GM21526 (cell line): ENCODE measurements around the gene ARGLU1.
"Not testable (repeated sequence)": the region's sequence is repeated elsewhere in the genome, so short reads cannot be mapped to it uniquely, and the experiment has no call there.

Experiments
- ATAC-seq: cut with Tn5 transposase; IDR thresholded peaks from one replicate; pipeline ENCODE4 v1.9.1; 2021; ENCODE audit warnings: moderate library complexity; ENCODE audit not compliant: unreplicated experiment, low FRiP score

The ARGLU1 gene, protein sequence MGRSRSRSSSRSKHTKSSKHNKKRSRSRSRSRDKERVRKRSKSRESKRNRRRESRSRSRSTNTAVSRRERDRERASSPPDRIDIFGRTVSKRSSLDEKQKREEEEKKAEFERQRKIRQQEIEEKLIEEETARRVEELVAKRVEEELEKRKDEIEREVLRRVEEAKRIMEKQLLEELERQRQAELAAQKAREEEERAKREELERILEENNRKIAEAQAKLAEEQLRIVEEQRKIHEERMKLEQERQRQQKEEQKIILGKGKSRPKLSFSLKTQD

DNA sequence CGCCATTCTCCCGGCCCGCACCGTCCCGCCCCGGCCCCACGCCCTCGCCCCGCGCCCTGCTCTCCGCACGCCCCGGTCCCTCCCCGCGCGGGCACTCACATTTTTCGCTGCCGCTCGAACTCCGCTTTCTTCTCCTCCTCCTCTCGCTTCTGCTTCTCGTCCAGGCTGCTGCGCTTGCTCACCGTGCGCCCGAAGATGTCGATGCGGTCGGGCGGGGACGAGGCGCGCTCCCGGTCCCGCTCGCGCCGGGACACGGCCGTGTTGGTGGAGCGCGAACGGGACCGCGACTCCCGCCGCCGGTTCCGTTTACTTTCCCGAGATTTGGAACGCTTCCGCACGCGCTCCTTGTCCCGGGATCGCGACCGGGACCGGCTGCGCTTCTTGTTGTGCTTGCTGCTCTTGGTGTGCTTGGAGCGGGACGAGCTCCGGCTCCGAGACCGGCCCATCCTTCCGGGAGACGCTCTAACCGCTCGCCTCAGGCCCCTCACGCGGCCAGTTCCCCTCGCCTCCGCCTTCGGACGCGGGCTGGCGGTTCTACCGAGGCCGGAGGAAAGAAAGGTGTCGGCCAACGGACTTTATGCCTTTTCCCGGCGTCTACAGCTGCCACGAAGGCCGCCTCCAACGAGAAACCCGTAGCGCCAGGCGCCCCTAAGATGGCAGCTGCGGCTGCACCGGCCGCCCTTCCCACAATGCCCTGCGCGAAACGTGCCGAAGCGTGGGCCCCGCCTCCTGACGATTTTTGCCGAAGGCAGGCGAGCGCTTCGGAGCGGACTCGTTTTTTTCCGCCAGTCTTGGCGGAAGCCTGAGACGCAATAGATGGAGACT is at the start of gene ARGLU1:
TSS of gene ARGLU1 (minus strand) at position 664 of the 825 bp plus-strand sequence. CDS start at position 446, 218 bp downstream.
- peak; percentile 70 for ATAC-seq

DNA sequence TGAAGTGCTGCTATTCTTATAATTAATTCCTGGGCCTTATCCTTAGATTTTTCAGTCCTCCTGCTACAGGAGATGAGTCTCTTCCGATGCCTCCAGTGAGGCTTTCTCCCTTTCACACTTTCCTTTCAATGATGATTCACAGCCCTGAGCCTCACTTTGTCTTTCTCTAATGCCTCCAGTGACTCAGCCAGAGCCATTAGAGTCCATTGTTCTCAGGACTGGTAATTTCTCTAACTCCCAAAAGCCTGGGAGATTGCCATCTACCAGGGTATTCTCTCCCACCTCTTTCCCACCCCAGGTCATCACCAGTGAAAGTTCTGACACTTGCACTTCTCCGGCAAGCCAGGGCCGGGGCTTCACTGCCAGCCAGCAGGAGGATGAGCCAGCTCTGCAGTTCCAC is 49.6 kb upstream of the ARGLU1 start:
- ATAC-seq, result no peak

DNA sequence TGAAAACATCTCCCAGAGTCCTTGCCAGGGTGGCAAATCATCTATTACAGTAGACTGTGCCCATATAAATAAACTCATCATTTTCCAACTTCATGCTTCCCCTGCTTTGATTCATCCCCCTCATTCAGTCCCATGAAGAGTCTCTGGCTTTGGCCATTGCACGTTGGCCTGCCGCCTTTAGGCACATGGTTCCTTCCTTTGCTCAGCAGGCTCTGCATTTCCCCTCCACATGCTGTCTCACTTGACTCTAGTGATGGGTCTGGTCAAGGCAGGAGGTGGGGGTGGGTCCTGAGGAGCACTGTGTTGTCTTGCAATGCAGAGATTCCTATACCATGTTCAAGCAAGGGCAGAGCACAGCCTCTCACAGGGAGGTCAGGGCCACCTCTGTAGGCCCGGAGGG is 48.8 kb upstream of the ARGLU1 start:
- no peak for ATAC-seq

DNA sequence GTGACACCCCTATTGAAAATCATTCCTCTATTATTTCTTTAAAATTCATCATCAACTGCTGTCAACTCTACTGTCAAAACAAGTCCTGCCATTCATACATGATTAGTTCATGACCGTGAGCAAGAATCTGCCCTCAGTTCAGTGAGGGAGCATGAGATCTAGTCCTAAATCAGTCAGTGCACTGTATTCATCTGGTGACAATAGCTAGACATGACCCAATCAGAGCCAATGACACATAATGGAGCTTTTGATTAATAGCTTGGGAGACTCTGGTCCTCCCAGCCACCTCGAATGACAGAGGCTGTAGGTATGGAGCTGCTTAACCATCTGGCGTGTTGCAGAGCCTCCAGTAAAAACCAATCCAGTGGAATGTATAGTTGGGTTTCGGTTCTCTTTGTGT is 46.9 kb upstream of the ARGLU1 start:
- ATAC-seq, result no peak

DNA sequence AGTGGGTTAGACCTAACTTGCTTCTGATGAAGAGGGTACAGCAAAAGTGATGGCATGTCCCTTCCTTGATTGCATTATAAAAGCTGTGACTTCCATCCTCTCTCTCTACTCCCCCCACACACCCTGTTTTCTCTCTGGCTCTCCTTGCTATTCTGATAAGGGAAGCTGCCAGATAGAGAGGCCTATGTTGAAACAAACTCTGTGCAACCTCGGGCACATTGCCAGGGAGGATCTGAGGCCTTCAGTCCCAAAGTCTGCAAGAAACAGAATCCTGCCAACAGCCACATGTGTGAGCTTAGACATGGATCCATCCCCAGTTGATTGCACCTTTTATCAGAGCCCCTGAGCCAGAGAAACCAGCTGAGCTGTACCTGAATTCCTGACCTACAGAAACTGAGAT is 44.8 kb upstream of the ARGLU1 start:
- ATAC-seq, result no peak

DNA sequence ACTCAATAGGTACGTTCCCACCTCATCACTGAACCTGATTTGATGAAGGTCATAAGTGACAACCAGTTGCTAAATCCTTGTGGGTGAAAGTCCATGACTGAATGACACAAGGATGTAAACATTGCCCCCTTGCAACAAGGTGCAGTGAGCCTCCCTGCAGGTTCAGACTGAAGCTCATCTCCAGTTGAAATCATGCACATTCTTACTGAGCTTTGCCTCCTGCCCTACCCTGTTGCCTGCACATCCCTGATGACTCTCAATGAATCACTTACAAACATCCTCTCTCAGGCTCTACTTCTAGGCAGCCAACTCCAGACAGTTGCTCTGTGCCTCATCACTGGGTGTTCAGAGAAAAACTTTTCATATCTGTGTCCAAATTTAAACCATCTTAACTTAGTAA is 42.5 kb upstream of the ARGLU1 start:
- no peak for ATAC-seq

DNA sequence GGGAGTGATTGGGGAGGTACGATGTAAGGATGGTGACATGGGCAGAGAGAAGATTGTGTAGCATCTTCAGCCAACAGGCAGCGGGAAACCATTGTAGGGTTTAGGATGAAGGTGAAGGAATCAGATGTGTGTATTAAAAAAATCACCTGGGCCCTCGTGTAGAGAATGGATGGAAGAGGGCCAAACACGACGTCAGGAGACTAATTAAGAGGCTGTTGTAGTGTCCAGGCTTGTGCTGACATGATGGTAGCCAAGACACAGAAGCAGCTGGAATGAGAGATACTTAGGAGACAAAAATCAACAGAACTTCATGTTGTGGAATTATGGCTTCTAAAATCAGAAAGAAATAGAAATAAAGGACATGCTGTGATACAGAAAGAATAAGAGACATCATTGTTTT is 41.2 kb upstream of the ARGLU1 start:
- ATAC-seq, result no peak

DNA sequence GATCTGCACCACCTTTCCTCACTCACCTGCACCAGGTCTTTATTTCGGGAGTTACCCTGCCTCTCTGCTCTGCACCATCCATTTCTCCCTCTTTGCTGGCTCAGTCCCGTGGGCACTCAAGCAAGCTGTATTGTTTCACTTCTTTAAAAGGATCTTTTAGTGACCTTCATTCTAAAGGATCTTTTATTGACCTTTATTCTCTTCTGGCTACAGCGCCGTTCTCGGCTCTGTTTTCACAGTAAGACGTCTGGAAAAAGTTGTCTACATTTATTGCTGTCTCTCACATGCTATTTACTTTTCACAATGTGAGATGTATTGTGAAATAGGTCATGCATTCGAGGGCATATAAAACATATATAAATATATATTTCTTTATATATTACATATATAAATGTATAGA is 35.6 kb upstream of the ARGLU1 start:
- no peak for ATAC-seq

DNA sequence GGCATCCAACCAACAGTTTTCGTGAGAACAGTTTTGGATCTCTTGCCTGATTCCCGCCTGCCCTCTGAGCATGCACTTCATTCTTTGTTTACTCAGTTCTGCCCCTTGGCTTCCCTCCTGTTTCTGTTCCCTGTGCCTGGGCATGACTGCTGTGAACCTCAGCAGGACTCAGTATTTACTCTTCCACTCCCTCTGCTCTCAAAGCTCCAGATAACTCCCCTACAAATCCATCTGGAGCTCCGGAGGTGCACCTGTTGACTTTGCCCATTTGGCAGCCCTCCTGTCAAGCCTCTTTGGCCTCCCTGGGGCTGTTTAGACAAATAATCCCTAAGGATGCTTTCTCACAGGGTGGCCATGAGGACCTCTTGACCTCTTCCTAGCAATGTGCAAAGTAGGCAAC is 34.2 kb upstream of the ARGLU1 start:
- no peak for ATAC-seq

DNA sequence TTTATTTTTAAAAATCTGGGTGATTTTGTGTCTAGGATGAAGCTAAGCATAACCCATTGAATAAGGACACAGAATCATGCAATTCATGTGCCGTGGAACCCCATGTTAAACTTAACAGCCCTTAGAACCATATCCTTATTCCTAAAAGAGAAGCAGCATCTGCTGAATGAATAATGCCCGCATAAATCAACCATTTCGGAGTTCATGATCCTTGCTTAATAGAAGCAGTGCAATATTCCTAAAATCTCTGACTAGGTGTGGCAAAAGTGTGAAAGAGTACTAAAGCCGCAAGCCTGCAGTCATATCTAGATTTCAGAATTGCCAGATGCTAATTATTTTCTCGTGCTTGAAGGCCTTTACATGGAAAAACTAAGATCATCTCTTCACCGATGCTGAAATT is 33.6 kb upstream of the ARGLU1 start:
- ATAC-seq, result no peak

DNA sequence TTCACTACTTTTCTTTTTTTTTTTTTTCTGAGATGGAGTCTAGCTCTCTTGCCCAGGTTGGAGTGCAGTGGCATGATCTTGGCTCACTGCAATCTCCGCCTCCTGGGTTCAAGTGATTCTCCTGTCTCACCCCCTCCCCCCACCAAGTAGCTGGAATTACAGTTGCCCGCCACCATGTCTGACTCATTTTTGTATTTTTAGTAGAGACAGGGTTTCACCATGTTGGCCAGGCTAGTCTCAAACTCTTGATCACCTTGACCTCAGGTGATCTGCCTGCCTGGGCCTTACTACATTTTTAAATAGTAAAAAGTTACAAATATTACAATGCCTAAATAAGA is 32.8 kb upstream of the ARGLU1 start:
- not testable (repeated sequence) for ATAC-seq

DNA sequence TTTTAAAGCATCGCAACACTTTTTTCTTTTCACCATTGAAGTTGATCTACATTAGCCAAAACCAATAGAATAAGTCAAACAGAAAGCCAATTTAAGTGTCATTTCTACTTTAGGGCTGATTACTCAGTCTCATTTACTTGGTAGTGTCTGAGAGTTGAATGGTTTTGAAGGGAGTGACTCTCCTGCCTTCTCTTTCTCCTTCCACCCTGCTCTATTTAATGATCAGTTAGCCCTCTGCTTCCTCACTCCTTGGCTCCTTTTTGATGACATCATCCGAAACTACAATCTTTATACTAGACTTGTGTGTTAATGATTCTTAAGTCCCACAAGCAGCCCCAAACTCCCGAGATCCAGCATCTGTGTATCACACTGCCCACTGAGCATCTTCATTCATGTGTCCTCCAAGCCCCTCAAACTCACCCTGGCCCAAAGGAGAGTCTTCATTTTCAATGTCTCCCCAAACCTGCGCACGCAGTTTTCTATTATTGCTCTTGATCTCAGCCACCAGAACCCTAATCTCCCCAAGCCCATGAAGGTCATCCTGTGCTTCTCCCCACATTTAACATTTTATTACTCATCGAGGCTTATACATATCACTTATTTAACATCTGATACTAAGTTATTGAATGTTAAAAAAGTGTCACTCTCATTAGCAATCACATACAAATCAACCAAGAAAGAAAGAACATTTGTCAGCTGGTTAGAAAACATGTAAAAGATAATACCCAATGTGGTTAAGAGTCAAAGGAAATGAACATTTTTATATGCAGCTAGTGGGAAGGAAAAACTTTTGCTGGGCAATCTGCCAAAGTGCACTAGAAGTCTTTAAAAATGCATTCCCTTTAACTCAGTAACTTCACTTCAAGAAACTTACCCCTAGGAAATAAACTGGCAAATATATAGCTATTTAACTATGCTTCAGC is 32.2 kb upstream of the ARGLU1 start:
- ATAC-seq, result no peak

DNA sequence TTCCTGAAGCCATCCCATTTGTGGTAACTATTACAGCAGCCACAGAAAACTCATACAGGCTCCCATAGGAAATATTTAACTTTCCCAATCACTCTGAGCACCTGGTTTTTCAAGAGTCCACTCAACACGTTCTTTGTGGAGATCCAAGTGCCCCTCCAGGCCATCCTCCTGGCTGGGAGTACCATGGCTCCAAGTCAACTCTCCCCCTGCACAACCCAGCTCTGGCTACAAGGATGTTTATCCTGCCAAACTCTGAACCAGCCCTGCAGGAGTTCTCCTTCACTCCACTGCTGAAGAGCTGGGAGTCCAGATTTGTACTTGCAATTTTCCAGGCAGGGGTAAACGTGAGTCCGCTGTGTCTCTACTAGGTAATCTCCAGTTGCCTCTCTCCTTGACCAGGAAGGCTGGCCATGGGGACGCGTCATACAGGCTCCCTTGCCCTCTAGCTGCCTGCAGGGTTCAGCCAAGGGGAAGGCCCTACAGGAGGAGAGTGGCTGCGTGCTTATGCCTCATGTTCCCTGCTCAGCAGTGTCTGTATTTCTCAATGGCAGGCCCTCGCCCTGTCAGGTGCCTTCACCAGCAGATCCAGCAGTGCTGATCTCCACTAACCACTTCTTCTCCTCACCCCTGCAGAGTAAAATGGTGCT is 29.9 kb upstream of the ARGLU1 start:
- no peak for ATAC-seq

DNA sequence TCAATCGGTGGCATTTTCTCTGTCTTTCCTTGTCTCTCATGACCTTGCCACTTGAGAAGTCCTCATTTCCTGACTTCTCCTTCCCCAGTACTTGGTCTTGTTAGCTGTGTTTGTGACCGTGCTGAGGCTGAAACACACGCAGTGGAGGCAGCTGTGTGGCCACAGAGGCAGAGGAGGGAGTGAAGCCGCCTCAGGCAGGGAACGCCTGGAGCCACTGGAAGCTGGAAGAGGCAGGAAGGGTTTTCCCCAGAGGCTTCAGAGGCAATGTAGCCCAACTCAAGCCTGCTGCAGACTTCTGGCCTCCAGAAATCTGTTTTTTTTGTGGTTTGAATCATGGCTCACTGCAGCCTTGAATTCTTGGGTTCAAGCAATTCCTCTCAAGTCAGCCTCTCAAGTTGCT is 29.2 kb upstream of the ARGLU1 start:
- no peak for ATAC-seq

DNA sequence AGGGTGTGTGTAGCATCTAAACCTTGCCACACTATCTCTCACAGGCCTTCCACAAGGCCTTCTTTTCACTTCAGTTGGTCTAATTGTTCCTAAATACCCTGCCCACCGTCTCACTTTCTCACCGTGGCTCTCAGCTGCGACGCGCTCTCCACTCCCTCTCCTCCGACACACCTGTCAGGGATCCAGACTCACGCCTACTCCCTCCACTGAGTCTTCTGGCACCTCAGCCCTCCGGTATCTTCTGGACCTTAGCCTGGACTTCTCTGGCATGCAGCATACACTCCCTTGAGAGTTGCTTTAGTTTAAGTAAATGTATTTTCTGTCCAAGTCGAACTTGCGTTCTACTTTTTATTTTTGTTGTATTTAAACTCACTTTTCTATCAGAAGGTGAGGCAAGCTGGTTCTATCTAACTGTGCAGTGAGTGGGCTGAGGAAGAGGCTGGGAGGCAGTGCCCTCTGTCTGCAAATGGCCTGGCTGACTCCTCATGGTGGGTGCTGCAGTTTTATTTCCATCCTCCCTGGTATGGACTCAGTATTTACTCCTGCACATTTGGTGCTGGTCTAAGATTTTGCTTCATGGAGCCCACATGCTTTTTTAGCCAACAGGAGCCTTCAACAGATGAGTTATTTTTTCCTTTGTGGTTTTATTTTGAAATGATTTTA is 28.5 kb upstream of the ARGLU1 start:
- no peak for ATAC-seq

DNA sequence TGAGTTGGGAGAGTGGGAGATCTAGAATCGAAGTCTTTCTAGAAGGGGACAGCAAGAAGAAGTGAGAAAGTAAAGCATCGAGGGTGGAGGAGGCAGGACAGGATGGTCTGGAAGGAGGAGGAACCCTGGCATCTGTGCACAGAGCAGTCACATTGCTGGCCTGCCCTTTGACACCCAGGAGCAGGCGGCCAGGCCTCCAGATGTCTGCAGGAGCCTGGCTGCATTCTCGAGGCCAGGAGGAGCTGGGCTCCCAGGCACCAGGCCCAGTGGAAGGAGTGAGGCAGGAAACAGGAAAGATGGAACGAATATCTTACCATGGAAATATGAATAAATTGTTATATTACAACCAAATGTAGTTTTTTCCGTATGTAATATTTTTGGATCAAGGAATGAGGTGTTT is 27.7 kb upstream of the ARGLU1 start:
- ATAC-seq, result no peak

DNA sequence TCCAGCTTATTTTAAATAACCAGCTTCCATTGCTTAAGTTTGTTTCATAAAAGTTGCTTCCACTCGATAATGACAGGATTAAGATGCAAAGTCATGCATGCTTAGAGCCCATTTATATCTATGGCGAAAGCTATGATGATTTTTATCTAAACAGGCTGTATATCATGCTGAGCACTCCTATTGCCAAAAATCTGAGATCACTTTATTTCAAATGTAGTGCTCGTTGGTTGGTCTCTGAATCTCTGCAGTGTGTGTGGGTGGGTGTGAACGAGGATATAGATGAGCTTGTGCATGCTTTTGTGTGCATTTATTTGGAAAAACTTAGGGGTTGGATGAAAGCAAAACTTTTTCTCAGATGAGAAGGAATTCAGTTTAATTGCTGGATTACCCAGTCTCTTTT is 27.0 kb upstream of the ARGLU1 start:
- ATAC-seq, result no peak

DNA sequence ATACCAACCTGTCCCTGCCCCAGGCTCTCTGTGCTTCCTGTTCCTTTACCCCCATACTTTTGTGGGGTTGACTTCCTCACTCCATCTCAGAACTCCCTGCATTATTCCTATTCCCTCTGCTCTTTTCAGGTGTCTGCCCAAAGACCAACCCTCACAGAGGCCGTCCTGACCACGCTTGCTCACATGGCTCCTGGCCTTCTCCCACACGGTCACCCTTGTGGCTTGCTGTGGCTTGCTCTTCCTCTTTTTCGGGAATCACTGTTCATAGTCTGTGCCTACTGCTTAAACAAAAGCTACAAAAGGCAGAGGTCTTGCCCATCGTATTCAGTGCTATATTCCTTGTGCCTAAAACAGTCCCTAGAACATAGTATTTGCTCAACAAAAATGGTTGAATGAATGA is 25.2 kb upstream of the ARGLU1 start:
- no peak for ATAC-seq

DNA sequence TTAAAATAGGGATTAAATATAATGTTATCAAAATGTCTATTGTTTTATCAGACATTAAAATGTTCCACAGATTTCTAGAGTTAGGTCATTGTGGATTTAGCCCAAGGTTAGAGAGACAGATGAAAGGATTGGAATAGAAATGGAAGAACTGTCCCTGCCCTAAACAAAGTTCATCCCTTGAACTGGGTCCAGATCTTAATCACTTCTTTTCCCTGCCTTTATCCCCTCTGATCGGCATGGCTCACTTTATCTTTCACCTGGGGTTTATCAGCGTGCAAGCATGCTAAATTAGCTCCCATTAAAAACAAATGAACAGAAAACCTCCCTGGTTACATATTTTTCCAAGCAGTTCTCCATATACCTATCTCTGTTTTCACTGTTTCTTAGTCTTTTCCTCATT is 23.4 kb upstream of the ARGLU1 start:
- ATAC-seq, result no peak

DNA sequence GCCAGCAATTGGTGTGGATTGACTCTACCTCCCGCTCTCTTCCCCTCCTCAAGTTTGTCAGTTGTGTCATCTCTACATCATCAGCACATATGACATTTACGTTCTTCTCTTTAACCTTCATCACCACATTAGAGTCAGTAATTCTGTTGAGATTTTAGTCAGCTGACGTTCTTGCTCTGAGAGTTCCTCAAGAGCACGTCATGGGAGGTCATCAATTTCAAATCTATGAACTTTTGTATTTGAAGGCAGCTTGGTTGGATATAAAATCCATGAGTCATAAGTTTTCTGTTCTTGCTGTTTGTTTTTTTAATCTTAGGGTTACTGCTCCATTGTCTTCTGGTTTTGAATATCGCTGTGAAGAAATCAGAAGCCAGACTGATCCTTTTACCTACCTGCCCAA is 21.8 kb upstream of the ARGLU1 start:
- no peak for ATAC-seq
